Activated gamma-delta T cell treated with Interleukin-2 at 50 U/mL for 16 hours (primary cell): ENCODE results near the gene HK3.

Source experiments
- DNase-seq: peaks from one replicate; pipeline ENCODE4 v3.0.0-alpha.2; 2020

The HK3 gene

DNA sequence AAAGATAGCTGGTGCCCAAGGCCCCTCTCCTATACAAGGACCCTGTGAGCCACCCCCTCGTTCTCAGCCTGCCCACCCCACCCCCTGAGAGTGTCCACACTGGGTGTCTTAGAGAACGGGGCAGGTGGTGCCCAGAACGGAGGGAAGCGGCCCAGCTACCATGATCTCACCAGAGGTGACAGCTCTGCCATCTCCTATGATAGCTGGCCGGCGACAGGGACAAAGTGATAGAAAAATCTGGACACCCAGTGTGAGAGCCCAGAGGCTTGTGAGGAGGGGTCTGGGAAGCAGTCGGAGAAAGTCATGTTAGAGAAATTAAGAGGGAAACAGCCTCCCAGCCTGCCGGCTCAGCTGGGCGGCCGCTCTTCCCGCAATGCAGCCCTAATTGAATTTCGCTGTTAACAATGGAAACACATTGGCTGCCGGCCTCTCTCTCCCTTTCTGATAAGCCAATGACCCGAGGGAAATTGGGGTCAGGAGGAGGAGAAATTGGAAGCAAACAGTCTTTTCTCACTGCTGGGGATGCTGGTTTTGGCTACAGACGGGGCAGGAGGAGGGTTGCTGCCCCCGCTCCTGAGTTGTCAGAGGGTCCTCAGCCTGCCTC, 32.3 kb downstream of the HK3 start:
- DNase-seq = no peak

DNA sequence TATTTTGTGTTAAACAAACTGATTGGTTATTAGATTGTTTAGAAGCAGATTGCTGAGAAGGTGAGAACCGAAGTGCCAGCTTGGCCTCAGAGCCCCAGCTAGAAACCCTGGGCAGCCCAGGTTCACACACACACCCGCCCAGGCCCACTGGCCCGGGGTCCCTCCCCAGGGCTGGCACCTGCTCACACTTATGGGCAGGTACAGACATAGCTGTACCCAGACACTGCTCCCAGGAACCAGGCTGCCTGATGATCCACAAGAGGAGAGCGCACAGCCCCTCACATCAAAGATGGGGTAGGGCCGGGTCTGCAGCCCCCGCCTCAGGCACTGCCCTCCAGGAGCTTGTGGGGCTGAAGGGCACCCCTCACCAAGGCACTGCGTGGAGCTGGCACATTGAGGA, 33.2 kb downstream of the HK3 start:
- no peak for DNase-seq

DNA sequence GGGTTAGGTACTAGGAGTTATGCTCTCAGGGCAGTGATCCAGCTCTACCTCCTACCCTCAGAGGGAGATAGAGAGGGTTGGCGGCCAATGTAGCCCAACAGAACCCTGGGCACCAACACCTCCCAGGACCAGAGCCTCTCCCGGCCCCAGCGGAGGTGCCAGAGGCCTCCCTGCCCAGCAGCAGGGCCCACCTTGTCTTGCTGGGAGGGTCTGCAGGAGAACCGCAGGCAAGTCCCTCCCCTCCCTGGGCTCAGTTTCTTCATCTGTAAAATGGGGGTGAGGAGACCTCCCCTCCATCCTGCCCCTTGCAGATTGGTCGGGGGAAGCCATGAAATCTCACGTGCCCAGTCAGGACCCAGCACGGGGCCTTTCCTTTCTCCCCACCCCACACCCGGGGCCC, 34.4 kb downstream of the HK3 start:
- DNase-seq = no peak

DNA sequence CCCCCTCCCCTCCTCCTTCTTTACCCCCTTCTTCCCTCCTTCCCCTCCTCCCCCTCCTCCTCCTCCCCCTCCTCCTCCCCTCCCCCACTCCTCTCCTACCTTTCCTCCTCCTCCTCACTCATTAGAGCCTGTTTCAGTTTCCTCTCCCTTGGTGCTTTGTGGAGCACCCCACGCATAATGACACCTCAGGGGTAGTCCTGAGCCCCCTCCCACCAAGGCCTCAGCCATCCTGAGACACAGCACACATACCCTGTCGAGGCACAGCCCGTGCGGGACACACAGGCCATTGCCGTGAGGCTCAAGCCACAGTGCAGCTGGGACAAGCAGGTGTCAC, 35.4 kb downstream of the HK3 start:
- DNase-seq = no peak

DNA sequence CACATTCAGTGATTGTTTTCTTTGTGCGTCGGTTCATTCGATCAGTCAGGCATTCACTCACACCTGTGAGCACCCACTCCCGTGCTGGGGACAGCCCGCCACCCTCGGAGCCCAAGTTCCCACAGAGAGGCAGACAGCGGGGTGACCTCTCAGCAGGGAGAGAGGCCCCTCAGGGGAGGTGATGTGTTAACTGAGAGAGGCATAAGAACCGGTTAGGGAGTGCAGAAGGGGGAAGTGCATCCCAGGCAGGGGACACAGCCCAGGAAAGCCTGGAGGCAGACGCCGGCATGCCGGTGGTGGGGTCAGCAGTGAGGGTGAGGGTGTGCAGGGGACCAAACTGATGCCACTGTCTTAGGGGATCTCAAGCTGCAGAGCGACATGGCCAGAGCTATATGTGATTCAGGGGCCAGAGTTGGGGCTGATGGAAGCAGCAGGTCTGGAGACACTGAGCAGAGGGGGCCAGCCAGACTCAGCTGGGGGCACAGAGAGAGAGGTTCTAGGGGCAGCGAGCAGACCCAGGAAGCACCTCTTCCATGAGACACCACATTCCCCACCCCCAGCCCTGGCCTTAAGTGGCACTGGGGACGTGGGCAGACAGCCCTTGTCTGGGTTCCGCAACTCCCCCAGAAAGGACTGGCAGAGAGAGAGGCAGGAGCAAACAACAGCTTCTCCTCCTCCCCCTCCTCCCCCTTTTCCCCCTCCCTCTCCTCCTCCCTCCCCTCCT, 35.9 kb downstream of the HK3 start:
- DNase-seq = no peak

DNA sequence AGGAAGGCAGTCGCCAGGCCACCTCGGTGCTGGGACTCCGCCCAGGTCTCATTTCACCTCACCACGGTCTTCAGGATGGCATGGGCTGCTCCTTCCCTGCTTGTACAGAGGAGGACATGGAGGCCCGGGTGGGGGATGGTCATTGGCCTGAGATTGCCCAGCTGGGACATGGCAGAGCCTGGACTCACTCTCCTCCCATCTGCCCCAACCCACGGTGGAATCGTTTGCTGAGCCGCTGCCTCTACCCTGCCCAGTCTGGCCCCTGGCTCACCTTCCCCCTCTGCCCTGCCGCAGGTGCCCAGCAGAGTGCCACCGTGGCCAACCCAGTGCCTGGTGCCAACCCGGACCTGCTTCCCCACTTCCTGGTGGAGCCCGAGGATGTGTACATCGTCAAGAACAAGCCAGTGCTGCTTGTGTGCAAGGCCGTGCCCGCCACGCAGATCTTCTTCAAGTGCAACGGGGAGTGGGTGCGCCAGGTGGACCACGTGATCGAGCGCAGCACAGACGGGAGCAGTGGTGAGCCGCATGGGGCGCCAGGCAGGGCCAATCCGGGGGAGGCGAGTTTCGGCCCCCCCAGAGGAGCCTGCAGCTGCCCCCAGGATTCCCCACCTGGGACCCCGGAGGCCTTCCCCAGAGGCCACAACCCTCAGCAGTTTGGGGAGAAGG, 36.7 kb downstream of the HK3 start:
- DNase-seq = no peak

DNA sequence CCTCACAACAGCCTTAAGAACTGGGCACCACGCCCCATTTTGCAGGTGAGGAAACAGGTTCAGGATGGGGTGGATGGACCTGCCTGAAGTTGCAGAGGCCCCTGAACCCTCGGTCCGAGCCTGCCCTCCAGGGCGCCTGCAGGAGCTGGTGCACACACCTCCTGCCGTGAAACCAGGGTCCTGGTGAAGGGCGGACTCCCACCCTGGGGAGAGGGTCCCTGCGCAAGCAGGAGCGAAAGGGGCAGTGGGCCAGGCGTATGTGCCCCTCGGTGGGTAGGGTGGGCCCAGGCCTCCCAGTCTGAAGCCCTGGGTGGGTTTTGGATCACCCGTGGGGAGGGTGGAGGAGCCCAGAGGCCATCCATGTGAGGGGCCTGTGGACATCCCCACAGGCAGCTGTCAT, 37.9 kb downstream of the HK3 start:
- DNase-seq = no peak

DNA sequence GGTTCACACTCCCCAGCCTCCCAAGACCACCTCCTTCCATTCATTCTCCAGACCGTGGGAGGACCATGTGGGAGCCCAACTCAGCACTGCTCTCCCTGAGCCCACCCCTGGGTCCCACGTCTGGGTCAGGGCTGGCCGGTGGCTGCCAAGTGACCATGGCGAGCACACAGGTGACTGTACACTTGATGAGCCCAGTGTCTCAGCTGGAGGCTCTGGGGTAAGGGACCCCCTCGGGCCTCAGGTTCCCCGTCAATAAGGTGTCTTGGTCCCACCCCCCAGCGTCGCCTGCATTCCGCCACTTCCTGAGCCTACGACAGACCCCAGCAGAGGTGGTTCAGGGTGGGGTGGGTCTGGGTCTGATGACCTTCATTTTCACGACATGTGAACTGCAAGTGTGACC, 38.8 kb downstream of the HK3 start:
- DNase-seq = no peak

DNA sequence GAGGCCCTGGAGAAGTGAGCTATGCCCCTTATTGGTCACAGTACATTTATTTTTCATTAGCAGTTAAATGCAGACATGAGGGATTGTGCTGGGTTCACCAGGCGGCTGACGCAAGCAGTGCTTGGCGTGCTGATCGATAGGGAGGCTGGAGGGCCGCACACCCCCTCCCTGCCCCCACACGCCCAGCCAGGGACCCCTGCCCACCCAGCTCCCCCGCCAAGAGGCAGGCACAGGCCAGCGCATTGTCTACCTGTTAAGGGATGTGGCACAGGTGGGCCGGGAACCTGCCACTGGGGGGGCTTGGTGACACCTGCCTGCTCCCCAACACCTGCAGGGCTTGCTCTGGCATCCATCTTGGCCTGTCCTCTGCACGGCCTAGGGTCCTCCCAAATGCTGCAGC, 39.2 kb downstream of the HK3 start:
- DNase-seq = no peak

DNA sequence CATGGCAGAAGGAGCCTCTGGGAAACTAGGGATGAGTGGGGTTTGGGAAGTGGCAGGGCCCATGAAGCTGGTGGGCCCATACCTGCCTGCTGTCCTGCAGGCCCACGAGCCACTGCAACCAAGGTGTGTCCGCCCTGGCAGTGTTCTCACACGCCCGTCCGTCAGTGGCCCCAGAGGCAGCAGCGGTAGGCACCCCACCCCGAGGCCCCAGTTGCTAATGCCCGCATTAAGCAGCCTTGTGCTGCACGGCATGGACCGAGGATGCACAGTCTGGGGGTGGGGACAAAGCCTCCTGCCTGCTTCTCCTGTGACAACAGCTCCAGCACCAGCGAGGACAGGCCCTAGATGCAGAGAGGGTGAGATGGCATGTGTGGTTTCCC, 41.3 kb downstream of the HK3 start:
- no peak for DNase-seq

DNA sequence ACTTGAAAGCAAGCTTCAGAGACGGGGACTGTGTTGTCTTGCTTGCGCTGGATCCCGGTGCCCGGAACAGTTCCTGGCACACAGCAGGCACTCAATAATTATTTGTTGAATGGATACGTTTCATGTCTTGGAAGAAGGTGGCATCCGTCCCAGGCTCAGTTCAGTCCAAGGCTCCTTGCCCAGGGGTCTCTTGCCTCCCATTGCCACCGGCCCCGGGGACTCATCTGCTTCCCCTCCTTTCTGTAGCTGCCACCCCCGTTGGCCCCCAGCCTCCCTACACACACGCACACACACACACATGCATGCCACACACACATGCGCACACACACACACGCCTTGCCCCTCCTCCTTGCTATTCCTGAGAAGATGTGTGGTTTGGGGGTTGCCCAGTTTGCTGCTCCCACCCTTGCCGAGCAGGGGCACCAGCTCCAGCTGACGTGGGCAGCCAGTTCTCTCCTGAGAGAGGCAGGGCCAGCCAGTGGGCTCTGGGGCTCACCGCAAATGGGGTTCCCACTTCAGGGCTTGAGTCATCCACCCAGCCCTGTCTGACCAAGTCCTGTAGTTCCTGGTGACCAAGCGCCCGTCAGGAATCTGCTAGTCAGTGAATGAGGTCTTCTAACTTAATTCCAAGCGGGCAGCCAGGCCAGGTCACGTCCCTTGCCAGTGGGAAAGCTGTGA, 41.8 kb downstream of the HK3 start:
- DNase-seq = no peak

DNA sequence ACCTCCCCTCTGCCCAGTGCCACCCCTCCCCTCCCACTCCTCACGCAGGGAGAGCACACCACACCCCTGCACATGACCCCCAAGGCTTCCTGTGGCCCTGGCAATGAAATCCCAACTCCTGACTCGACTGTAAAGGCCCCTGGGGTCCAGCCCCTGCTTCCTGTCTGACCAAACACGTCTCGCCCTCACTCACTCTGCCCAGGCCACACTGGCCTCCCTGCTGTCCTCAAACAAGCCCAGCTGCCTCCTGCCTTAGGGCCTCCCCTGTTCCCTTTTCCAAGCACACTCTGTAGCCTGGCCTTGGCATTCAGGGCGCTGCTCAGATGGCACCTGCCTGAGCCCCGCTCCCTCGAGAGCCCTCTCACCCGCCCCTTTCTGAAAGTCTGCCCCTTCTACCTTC, 42.4 kb downstream of the HK3 start:
- DNase-seq = no peak

DNA sequence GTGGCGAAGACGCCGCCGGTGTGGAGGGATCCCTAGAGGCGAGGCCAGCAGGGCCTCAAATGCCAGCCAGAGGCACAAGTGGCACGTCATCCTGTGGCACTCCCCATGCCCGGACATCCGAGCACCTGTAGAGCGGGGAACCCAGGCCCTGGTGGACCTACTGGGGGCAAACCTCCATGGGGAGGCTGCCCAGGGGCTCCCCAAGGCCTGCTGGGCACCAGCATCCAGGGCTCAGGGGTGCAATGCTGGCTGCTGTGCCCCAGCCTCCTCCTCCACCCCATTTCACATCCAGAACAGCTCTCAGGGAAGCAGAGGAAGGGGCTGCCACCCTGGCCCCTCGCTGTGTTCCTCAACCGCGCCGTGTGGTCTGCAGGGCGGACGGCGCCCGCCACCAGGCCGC, 43.5 kb downstream of the HK3 start:
- DNase-seq = no peak

DNA sequence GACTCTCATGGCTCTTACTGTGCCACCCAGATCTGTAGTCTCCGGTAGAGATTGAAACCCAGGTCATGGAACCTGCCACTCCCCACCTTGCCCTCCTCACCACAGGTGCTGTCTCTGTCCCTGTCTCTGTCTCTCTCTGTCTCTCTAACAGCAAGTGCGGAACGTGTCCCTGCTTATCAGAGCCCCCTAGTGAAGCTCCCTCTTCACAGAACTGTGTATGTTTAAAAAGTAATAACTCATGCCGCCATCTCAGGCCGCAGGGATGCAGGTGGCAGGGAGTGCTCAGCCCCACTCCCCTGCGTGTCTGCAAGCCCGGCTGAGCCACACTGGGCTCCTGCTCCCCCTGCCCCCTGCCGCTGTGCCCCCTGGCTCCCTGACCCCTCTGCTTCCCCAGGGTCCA, 45.0 kb downstream of the HK3 start:
- no peak for DNase-seq

DNA sequence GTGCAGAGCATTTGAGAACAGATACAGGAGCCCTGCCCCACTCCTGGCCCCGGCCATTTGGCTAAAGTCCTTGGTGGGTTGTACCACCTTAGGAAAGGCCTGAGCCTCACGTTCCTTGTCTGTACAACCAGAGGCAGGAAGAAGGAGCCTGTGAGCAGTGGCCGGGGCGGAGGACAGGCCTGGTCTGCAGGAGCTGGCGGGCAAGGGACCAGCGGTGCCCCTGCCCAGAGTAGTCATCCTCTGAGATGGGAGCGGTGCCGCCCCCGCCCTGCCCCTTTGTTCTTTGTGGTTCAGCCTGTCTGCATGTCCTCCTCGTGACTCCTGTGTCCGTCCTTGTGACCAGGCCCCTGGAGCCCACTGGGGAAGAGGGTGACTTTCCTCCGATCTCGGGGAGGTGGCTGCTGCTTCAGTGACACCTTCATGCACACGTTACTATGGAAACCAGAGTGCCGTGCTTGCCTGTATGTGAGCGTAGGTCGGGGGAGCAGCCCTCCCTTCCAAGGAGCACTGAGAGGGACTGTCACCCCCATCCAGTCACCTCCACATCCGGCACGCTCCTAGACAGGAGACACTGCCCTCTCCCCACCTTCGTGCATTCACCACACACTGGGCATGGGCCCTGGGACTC, 45.9 kb downstream of the HK3 start:
- no peak for DNase-seq

DNA sequence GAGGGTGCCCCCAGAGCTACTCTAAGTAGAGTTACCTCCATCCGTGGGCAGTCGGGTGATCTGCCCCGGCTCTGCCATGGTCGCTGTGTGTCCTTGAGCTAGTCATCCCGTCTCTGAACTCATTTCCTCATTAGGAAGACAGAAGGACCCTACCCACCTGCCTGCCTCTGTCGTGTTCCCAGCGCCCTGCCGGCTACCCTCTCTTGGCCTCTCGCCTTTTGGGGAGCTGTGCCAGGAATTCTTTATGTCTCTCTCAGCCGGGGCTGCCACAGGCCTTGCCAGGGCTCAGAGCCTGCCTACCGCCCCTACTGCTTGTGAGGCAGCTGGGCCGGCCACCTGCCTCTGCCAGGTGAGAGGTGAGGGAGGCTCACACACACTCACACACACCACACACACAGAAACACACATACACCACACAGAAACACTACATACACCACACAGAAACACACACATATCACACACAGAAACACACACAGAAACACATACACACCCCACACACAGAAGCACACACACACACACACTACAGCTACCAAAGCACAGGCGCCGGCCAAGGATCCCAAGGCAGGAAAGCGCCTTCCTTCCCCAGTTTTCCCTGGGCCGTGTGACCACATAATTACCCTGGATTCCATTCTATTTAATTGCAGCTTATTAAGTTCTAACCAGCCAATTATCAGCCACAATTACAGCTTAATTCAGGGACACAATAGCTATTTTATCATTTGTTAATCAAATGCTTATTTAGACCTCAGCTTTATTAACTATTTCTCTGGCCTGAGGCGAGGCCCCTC, 47.1 kb downstream of the HK3 start:
- no peak for DNase-seq

DNA sequence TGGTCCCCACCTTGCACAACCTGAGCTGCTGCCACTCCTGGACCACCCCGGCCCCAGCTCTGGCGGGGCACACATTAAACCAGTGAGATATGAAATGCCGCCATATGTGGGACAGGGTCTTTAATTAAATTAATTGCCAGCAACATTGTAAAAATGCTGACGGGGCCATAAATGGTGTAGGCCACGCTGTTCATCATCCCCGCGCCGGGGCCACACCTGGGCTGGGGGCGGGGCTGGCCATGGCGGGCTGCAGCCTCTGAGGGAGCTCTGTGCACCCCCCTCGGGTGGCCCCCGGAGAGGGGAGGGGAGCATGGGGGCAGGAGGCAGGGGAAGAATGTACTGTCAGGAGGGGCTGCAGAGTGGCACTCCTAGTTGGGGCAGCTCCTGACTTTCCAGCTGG, 47.8 kb downstream of the HK3 start:
- DNase-seq = no peak

DNA sequence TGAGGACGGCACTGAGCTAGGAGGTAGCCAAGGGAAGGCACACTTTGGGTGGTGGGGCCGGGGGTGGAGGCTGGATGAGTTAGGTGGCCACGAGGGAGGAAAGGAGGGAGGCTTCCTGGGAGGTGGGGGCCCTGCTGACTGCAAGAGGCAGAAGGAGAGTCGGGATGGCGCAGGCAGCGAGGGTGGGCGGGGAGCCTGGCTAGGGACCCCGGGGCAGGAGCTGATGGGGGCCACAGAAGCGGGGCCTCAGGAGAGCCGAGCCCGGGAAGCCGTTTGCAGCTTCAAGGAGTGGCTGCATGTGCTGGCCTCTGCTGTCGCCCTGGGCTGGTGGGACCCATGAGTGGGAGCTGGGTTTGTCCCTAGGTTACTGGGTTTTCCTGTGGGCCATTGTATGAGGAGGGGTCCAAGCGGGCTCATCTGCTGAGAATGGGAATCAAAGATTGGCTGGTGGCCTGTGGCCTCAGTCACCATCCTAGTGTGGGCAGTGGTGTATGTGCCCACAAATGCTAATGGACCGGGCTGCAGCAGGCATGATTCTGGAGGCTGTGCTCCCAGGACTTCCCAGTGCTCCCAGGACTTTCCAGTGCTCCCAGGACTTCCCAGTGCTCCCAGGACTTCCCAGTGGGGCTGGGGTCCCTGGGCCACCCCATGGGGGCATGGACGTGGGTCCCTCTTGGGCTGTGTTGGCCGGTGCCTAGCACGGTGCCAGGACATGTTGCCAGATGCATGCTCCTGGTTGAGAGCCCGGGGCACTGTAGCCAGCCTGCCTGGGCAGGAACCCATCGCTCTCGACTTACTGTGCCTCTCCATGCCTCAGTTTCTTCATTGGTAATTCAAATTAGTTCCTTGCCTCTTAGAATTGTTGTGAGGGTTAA, 48.5 kb downstream of the HK3 start:
- no peak for DNase-seq

DNA sequence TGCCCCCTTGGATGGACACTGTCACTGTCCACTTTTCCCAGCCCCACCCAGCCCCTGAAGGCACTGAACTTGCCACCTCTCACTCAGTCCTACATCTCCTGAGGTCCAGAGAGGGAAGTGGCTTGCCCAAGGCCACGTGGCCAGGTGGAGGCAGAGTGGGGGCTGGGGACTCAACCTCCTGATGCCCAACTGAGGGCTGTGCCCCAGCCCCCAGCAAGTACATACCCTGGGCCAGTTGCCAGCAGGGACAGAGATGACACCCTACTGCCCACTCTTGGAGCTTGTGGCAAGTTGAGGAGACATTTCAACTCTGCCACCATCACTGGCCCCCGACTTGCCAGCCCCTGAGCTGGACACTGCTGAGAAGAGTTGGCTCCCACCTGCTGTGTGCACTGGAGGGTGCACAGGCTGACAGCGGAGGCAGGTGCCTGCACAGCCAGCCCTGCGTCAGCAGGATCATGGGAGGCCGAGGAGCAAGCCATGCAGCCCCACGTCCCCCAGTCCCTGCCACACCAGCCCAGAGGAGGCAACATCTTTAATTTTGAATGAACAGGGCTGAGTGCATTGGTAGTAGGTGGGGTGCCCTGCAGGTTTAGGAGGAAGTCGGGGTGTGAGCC, 49.4 kb downstream of the HK3 start:
- no peak for DNase-seq

DNA sequence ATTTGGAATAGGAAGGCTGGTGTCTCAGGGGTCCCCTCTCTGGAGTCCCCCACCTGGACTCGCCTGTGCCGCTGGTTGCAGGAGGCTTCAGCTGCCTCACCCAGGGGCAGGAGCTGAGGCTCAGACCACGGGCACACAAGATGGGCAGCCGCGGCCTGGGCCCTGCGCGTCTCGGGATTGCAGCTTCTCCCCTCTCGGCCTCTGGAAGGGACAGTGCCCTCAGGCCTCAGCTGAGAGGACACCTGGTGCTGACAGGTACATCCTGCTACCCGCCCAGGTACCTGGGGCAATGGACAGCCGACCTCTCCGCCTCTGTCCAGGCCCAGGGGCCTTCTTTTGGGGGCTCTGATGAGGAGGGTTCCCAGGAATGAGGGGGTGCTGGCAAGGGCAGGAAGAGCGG, 50.5 kb downstream of the HK3 start:
- DNase-seq = no peak

DNA sequence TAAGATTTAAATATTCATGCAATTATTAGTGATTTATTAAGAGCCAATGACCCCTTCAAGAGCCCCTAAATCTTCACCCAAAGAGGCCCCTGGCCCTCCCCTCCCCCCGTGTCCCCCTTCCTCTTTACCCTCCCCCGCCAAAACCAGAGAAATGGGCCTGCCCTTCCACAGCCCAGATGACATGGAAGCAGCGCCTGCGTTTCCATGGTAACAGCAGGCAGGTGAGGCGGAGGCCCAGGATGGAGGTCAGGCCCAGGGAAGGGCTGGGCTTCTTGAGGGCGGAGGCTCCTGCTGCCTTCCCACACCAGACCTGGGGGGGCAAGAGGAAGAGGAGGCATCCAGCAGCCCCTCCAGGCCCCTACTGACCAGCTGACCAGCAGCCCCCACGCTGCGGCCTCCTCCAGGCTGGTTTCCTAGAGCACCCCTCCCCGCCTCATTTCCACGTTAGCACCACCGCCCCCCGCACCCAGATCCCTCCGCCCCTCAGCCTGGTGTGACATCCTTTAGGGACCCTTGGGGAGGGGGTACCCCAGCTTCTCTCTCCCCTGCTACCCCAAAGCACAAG, 51.3 kb downstream of the HK3 start:
- DNase-seq = no peak
